ENCODE measurements around the gene B4GALT7. TPM values are rescaled to one million over a fixed set of nuclear protein-coding genes. Genes with fewer than 3 reads are reported as not detected.

B4GALT7 gene
- total RNA-seq, 1 experiment from 2014 or later = 26.3 TPM

GRCh38 chr5:177596775-177597238 is 3.1 kb upstream of the B4GALT7 start:
- H3K27ac Mint-ChIP-seq = no peak overlapping the region
- Histone ChIP-seq H3K9me3 (ENCODE audit: control insufficient read depth, low read depth, low read length) (no peaks in the 10 kb centered on the region), H3K4me1 (ENCODE audit: insufficient read depth, low read length) (peaks cover 3% of the 10 kb centered on the region; the same call in 1 of the 2 replicates), H2AK5ac (ENCODE audit: insufficient read length, low read length) (no peak overlapping the region), H4K8ac (replicated peaks; ENCODE audit: insufficient read length, low read depth, low read length) (no peak overlapping the region), H2BK20ac (ENCODE audit: low read depth, low read length, poor library complexity, severe bottlenecking) (no peak overlapping the region), H3K56ac (ENCODE audit: insufficient read length, low read depth, low read length) (no peak overlapping the region), H3T11ph (ENCODE audit: low read length) (no peak overlapping the region), H4K20me1 (ENCODE audit: control insufficient read depth, insufficient read depth, insufficient read length) (no peaks in the 10 kb centered on the region), H2BK120ac (ENCODE audit: low read depth, low read length, poor library complexity, severe bottlenecking) (no peak overlapping the region), H3K27ac (ENCODE audit: insufficient read length, low read depth, low read length) (no peak overlapping the region), H2BK12ac (ENCODE audit: insufficient read length, low read depth, low read length) (no peak overlapping the region), H3K9ac (ENCODE audit: extremely low read depth, insufficient read length, low read length) (no peak overlapping the region), H3K14ac (ENCODE audit: insufficient read depth, low read length) (no peak overlapping the region), H2BK15ac (ENCODE audit: low read depth, low read length) (no peak overlapping the region), H4K91ac (ENCODE audit: insufficient read length, low read depth, low read length) (no peak overlapping the region), H3K4ac (ENCODE audit: low read depth, low read length) (no peak overlapping the region), H3K23ac (ENCODE audit: insufficient read length, low read depth, low read length) (no peak overlapping the region), H3K23me2 (ENCODE audit: insufficient read length, low read depth, low read length, poor library complexity, severe bottlenecking) (peaks cover 12% of the 10 kb centered on the region), H3K18ac (ENCODE audit: insufficient read length, low read depth, low read length) (no peak overlapping the region), H3K79me1 (ENCODE audit: insufficient read depth, low read depth, low read length, poor library complexity, severe bottlenecking) (no peaks in the 10 kb centered on the region), H2AFZ (ENCODE audit: low read length) (no peak overlapping the region), H3K4me2 (ENCODE audit: insufficient read depth, insufficient read length, low read length) (no peak overlapping the region), H4K5ac (ENCODE audit: insufficient read length, low read depth, low read length) (no peak overlapping the region), H3K27me3 (ENCODE audit: insufficient read depth, low read length) (no peaks in the 10 kb centered on the region), H3K79me2 (ENCODE audit: insufficient read depth, low read length) (no peaks in the 10 kb centered on the region), H2BK5ac (ENCODE audit: insufficient read length, low read length) (no peak overlapping the region)
- no CpG with 5 or more reads among the region's 2 CpGs for WGBS (ENCODE audit: extremely low coverage, insufficient read length, low lambda C conversion rate)
- peaks cover 11% of the 10 kb centered on the region for H3K27me3 Mint-ChIP-seq (ENCODE audit: low read depth)
- H3K4me1 Mint-ChIP-seq = peaks cover 11 to 21% of the 10 kb centered on the region in 2 experiments
- H3K36me3 Mint-ChIP-seq (ENCODE audit: insufficient read depth in 1 of 3, low read depth in 3 of 3) = peaks cover 25 to 46% (median 39%) of the 10 kb centered on the region in 3 experiments
- no peak for TF ChIP-seq CTCF (conservative IDR thresholded peaks at IDR 0.05)
- no peak overlapping the region for H3K4me3 Mint-ChIP-seq
- no peak for DNase-seq
- no peaks in the 10 kb centered on the region; a peak in 1 of 5 replicates for H3K9me3 Mint-ChIP-seq
